Pancreas (tissue), 10 donors: ENCODE data around the gene SLC38A4. TPM values are rescaled to one million over a fixed set of nuclear protein-coding genes. Genes with fewer than 3 reads are reported as not detected.
"Not testable (repeated sequence)": the region's sequence is repeated elsewhere in the genome, so short reads cannot be mapped to it uniquely, and the experiment has no call there.

Source experiments
- ATAC-seq, 4 donors: fragments of 200-7000 bp; cut with Tn5 transposase; one replicate each; pipeline versions ENCODE4 v1.8.0 to v1.9.1; 2020; ENCODE audit warnings: mild to moderate bottlenecking in 4 of 4, moderate library complexity in 4 of 4
- DNase-seq, 6 donors: peaks; one replicate each; pipeline ENCODE4 v3.0.0-alpha.2; 2020
- FAIRE-seq: peaks from 2 replicates; lab custom pipeline; 2012; peaks lifted over from hg19 to GRCh38; lab: Jason Lieb, UNC
- H3K27ac ChIP-seq, 4 donors: fragments of 200-600 bp; sonication (generic); 1 replicate in 3 of 4; 2 replicates in 1 of 4; pipeline versions ENCODE4 v1.5.0 to v1.8.0; 2020
- H3K27me3 ChIP-seq, 4 donors: fragments of 200-600 bp; one replicate each; pipeline ENCODE4 v1.8.0; 2021
- H3K36me3 ChIP-seq, 3 donors: fragments of 200-600 bp; sonication (generic) in 1 of 3; one replicate each; pipeline versions ENCODE4 v1.5.0 to v1.8.0; 2020 to 2021
- H3K4me1 ChIP-seq, 3 donors: fragments of 200-600 bp; one replicate each; pipeline ENCODE4 v1.8.0; 2021
- H3K4me3 ChIP-seq, 4 donors: fragments of 200-600 bp; sonication (generic) in 2 of 4; one replicate each; pipeline versions ENCODE4 v1.5.0 to v1.8.0; 2020 to 2021
- H3K9me3 ChIP-seq, 4 donors: fragments of 200-600 bp; one replicate each; pipeline ENCODE4 v1.8.0; 2021
- WGBS, 2 donors: extraction: QIAGEN DNeasy Blood & Tissue Kit; methylation state at CpG; one replicate each; pipeline ENCODE4 v1.1.7; 2013; 5-methylcytosine and 5-hydroxymethylcytosine counted together
- intact Hi-C, 3 donors: fragments of 100-400 bp; cut with DNase I; formaldehyde crosslinking; loops; one replicate each; pipeline versions ENCODE4 v1.11.1 to v1.14.2; 2022
- polyA plus RNA-seq, 2 donors: library from polyadenylated mRNA; stranded (reverse); fragments of 200-250 nt; gene quantifications; one replicate each; pipeline ENCODE4 v1.2.3, GENCODE V29; 2013
- total RNA-seq, 6 donors: library from RNA; stranded (reverse); fragmentation: NEBNext Ultra II Directional in 4 of 6; extraction: Animal tissue kit (Norgen Biotek cat#: 25700) in 4 of 6; gene quantifications; one replicate each; pipeline versions ENCODE4 v1.2.1 to v1.2.4, GENCODE V29; 2021 to 2023
- TF ChIP-seq, protein P1 (sequence below), 4 donors: fragments of 200-600 bp; sonication (generic) in 3 of 4; IDR thresholded peaks; one replicate each; pipeline versions ENCODE4 v1.5.0 to v1.8.0; 2021; ENCODE audit warnings: antibody characterized with exemption in 4 of 4
- donor health status: healthy with polysubstance abuse.
- donor health status: DM: no; HTN: no; CAD: no; lungs with moderate emphysema.
- donor health status: DM: no; HTN: no; CAD: no.
- donor health status: control.
- donor health status: control.
- donor health status: Bipolar disorder and iron deficiency.
- donor health status: DM: yes; HTN: yes; CAD: no.
- donor health status: DM: no; HTN: no; CAD: no.
- donor health status: DM: no; HTN: no; CAD: no.
- donor health status: DM: yes; HTN: yes; CAD: no.

Gene SLC38A4
- total and polyA plus RNA-seq, 8 donors = 2.1 to 15.9 (median 6.3) TPM

DNA sequence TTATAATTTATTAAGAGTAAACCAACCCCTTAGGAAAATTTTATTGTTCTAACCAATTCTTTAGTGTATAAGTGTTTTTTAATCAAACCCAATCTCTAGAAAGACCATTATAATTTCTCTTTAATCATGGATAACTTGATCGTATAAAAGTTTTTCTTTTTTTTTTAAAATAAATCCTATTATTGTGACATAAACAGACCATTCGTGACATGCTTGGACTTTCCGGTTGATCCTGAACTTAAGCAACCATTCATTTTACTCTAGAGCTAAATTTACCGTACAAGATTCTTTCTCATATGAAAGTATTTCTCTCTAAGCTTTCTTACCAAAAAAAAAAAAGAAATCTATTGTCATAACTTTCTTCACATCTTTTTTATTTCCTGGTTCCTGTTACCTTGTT, 32.6 kb upstream of the SLC38A4 start:
- 91 to 92% methylated on average over 4 of the region's 4 CpGs for WGBS, 2 donors
- H3K36me3 ChIP-seq = no peaks in the 10 kb centered on the region
- no peak for DNase-seq
- intact Hi-C loops = no loop called here
- H3K4me3 ChIP-seq = no peak overlapping the region
- no peaks in the 10 kb centered on the region for H3K4me1 ChIP-seq
- H3K27me3 ChIP-seq = no peaks in the 10 kb centered on the region
- no peak for ATAC-seq
- TF ChIP-seq, protein P1, sequence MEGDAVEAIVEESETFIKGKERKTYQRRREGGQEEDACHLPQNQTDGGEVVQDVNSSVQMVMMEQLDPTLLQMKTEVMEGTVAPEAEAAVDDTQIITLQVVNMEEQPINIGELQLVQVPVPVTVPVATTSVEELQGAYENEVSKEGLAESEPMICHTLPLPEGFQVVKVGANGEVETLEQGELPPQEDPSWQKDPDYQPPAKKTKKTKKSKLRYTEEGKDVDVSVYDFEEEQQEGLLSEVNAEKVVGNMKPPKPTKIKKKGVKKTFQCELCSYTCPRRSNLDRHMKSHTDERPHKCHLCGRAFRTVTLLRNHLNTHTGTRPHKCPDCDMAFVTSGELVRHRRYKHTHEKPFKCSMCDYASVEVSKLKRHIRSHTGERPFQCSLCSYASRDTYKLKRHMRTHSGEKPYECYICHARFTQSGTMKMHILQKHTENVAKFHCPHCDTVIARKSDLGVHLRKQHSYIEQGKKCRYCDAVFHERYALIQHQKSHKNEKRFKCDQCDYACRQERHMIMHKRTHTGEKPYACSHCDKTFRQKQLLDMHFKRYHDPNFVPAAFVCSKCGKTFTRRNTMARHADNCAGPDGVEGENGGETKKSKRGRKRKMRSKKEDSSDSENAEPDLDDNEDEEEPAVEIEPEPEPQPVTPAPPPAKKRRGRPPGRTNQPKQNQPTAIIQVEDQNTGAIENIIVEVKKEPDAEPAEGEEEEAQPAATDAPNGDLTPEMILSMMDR (IDR thresholded peaks at IDR 0.05) = no peak
- FAIRE-seq = no peak
- no peak overlapping the region for H3K27ac ChIP-seq
- no peaks in the 10 kb centered on the region for H3K9me3 ChIP-seq

DNA sequence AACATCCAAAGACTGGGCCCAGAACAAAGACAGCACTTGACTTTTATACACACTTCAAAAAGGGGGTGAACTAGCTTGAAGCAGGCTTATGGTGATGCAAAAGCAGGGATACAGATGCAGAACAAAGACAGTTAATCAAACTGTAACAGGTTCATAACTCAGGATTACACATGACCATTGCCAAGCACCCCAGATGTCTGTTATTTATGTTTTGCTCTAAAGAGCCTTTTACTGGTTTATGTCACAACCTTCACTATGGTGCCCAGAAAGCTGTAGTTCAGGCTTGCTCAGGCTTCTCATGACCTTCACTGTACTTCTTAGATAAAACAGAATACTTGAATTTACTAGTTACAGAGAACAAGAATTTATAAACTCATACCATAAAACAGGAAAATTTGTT, 31.7 kb upstream of the SLC38A4 start:
- TF ChIP-seq, protein P1 (IDR thresholded peaks at IDR 0.05) = no peak
- H3K27ac ChIP-seq = no peak overlapping the region
- no peaks in the 10 kb centered on the region for H3K36me3 ChIP-seq
- H3K4me3 ChIP-seq = no peak overlapping the region
- H3K27me3 ChIP-seq = no peaks in the 10 kb centered on the region
- FAIRE-seq (no peak), DNase-seq (no peak), ATAC-seq (no peak)
- intact Hi-C loops = no loop called here
- no peaks in the 10 kb centered on the region for H3K4me1 ChIP-seq
- no peaks in the 10 kb centered on the region for H3K9me3 ChIP-seq

DNA sequence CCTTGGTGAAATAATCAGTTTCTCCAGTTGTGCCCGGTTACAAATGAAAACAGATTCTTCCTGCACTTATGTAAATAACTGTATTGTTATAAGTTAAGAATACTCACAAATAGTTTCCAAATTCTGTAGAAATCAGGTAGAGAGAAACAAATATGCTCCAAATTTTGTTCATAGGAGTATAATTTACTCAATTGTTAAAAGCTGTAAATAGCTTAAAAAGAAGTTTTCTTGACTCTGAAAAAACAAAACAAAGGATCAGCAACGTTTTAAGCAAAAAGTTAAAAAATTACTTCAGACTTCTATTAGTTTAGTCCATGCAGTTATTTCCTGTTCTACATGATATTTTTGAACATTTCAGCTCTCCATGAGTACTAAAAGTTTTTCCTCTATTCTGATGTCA, 30.0 kb upstream of the SLC38A4 start:
- intact Hi-C loops = no loop called here
- Histone ChIP-seq H3K27ac (no peak overlapping the region), H3K4me1 (no peaks in the 10 kb centered on the region), H3K9me3 (no peaks in the 10 kb centered on the region), H3K36me3 (no peaks in the 10 kb centered on the region), H3K4me3 (no peak overlapping the region), H3K27me3 (no peaks in the 10 kb centered on the region)
- WGBS, 2 donors = 49 to 56% methylated on average over 2 of the region's 2 CpGs
- DNase-seq (no peak), FAIRE-seq (peak; percentile 9), ATAC-seq (no peak)
- TF ChIP-seq, protein P1 (IDR thresholded peaks at IDR 0.05) = no peak

DNA sequence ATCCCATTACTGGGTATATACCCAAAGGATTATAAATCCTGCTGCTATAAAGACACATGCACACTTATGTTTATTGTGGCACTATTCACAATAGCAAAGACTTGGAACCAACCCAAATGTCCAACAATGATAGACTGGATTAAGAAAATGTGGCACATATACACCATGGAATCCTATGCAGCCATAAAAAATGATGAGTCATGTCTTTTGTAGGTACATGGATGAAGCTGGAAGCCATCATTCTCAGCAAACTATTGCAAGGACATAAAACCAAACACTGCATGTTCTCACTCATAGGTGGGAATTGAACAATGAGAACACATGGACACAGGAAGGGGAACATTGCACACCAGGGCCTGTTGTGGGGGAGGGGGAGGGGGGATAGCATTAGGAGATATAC, 28.4 kb upstream of the SLC38A4 start:
- intact Hi-C loops, FAIRE-seq: not testable (repeated sequence)

DNA sequence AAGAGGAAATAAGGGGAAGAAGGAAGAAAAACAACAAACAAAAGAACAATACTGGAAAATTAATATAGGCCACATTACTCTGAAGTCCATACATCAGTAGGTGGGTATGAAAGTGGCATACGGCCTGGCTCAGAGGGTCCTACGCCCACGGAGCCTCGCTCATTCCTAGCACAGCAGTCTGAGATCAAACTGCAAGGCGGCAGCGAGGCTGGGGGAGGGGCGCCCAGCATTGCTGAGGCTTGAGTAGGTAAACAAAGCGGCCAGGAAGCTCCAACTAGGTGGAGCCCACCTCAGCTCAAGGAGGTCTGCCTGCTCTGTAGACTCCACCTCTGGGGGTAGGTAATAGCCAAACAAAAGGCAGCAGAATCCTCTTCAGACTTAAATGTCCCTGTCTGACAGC, 23.0 kb upstream of the SLC38A4 start:
- intact Hi-C loops, H3K9me3 ChIP-seq, FAIRE-seq, H3K27ac ChIP-seq, H3K4me1 ChIP-seq, H3K36me3 ChIP-seq, ATAC-seq, DNase-seq, H3K27me3 ChIP-seq, H3K4me3 ChIP-seq: not testable (repeated sequence)
- WGBS, 2 donors = 86 to 87% methylated on average over 8 of the region's 8 CpGs

More for the DNA sequence above, 28.4 kb upstream of the SLC38A4 start:
- H3K27me3 ChIP-seq, H3K36me3 ChIP-seq, H3K4me3 ChIP-seq, H3K9me3 ChIP-seq, ATAC-seq, H3K4me1 ChIP-seq, H3K27ac ChIP-seq, DNase-seq: not testable (repeated sequence)

DNA sequence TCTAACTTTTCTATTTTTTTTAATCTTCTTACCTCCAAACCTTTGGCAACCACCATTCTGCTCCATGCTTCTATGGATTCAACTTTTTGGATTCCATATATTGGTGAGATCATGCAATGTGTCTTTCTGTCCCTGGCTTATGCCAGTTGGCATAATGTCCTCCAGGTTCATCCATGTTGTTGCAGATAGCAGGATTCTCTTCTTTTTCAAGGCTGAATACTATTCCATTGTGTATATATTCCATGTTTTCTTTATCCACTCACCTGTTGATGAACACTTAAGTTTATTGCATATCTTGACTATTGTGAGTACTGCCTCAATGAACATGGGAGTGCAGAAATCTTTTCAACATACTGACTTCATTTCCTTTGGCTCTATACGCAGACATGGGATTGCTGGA, 21.2 kb upstream of the SLC38A4 start:
- Histone ChIP-seq H3K27me3 (no peaks in the 10 kb centered on the region), H3K4me1 (no peaks in the 10 kb centered on the region), H3K4me3 (no peak overlapping the region), H3K36me3 (no peaks in the 10 kb centered on the region), H3K27ac (no peak overlapping the region), H3K9me3 (no peaks in the 10 kb centered on the region)
- TF ChIP-seq, protein P1 (IDR thresholded peaks at IDR 0.05) = no peak
- 94 to 96% methylated on average over 1 of the region's 1 CpG for WGBS, 2 donors
- intact Hi-C loops = no loop called here
- DNase-seq (no peak), ATAC-seq (no peak), FAIRE-seq (no peak)
